Measurements from ENCODE around the gene ITFG1. TPM values are rescaled to one million over a fixed set of nuclear protein-coding genes. Genes with fewer than 3 reads are reported as not detected.

Gene ITFG1
- total and polyA plus RNA-seq, 7 donors = 12.0 to 59.3 (median 36.0) TPM

GRCh38 chr16:47260503-47260902, 200.4 kb downstream of the ITFG1 start:
- no peak for DNase-seq
- no peak overlapping the region for H3K4me3 ChIP-seq
- TF ChIP-seq POLR2AphosphoS5 (IDR thresholded peaks at IDR 0.05) = no peak
- no peak for TF ChIP-seq POLR2A (IDR thresholded peaks at IDR 0.05)
- TF ChIP-seq CTCF (IDR thresholded peaks at IDR 0.05) = no peak
- no peak for TF ChIP-seq EP300 (IDR thresholded peaks at IDR 0.05)
- H3K36me3 ChIP-seq = peaks cover 0 to 15% (median 4%) of the 10 kb centered on the region in 4 donors
- no peaks in the 10 kb centered on the region for H3K27me3 ChIP-seq
- intact Hi-C loops (cut with DNase I) = no loop called here
- peaks cover 0 to 15% (median 0%) of the 10 kb centered on the region in 4 donors for H3K4me1 ChIP-seq
- peak overlapping the region in 2 of 4 donors; percentile 20 to 38 for H3K27ac ChIP-seq
- H3K9me3 ChIP-seq = no peaks in the 10 kb centered on the region
- 80 to 89% methylated on average over 11 of the region's 11 CpGs for WGBS, 2 donors

- intact Hi-C loops (cut with DNase I) = no loop called here
- Histone ChIP-seq H3K4me3 (no peak overlapping the region), H3K9me3 (no peaks in the 10 kb centered on the region), H3K27ac (no peak overlapping the region), H3K4me1 (peaks cover 0 to 15% (median 0%) of the 10 kb centered on the region in 4 donors), H3K36me3 (peaks cover 0 to 15% (median 4%) of the 10 kb centered on the region in 4 donors), H3K27me3 (no peaks in the 10 kb centered on the region)
- WGBS, 2 donors = 64 to 73% methylated on average over 2 of the region's 2 CpGs
- no peak for DNase-seq
- TF ChIP-seq EP300 (IDR thresholded peaks at IDR 0.05) = no peak
- TF ChIP-seq POLR2AphosphoS5 (IDR thresholded peaks at IDR 0.05) = no peak
- TF ChIP-seq CTCF (IDR thresholded peaks at IDR 0.05) = peak in 1 of 4 experiments; percentile 15
Measured at GRCh38 chr16:47258874-47259461, 201.9 kb downstream of the ITFG1 start.

GRCh38 chr16:47254756-47255155, 206.1 kb downstream of the ITFG1 start:
- H3K36me3 ChIP-seq = peaks cover 0 to 15% (median 4%) of the 10 kb centered on the region in 4 donors
- no peaks in the 10 kb centered on the region for H3K4me1 ChIP-seq
- intact Hi-C loops (cut with DNase I) = no loop called here
- no peaks in the 10 kb centered on the region for H3K9me3 ChIP-seq
- no peaks in the 10 kb centered on the region for H3K27me3 ChIP-seq
- no peak overlapping the region for H3K27ac ChIP-seq
- H3K4me3 ChIP-seq = no peak overlapping the region
- TF ChIP-seq POLR2AphosphoS5 (IDR thresholded peaks at IDR 0.05) (no peak), CTCF (IDR thresholded peaks at IDR 0.05) (no peak), POLR2A (IDR thresholded peaks at IDR 0.05) (no peak), EP300 (IDR thresholded peaks at IDR 0.05) (no peak)
- WGBS, 2 donors = 95 to 98% methylated on average over 6 of the region's 6 CpGs
- no peak for DNase-seq

- WGBS, 2 donors = 93 to 97% methylated on average over 2 of the region's 2 CpGs
- intact Hi-C loops (cut with DNase I) = no loop called here
- Histone ChIP-seq H3K4me3 (no peak overlapping the region), H3K4me1 (no peaks in the 10 kb centered on the region), H3K36me3 (no peaks in the 10 kb centered on the region), H3K9me3 (no peaks in the 10 kb centered on the region), H3K27me3 (no peaks in the 10 kb centered on the region), H3K27ac (no peak overlapping the region)
- DNase-seq = no peak
- TF ChIP-seq POLR2AphosphoS5 (IDR thresholded peaks at IDR 0.05) = no peak
- TF ChIP-seq CTCF (IDR thresholded peaks at IDR 0.05) = no peak
- TF ChIP-seq EP300 (IDR thresholded peaks at IDR 0.05) = no peak
- TF ChIP-seq POLR2A (IDR thresholded peaks at IDR 0.05) = no peak
Measured at GRCh38 chr16:47250983-47251382, 209.9 kb downstream of the ITFG1 start.

GRCh38 chr16:47247690-47248089, 213.2 kb downstream of the ITFG1 start:
- no peak overlapping the region for H3K27ac ChIP-seq
- H3K36me3 ChIP-seq = no peaks in the 10 kb centered on the region
- intact Hi-C loops (cut with DNase I) = no loop called here
- no peak for TF ChIP-seq POLR2AphosphoS5 (IDR thresholded peaks at IDR 0.05)
- no peaks in the 10 kb centered on the region for H3K4me1 ChIP-seq
- no peaks in the 10 kb centered on the region for H3K27me3 ChIP-seq
- H3K4me3 ChIP-seq = no peak overlapping the region
- DNase-seq = no peak
- H3K9me3 ChIP-seq = no peaks in the 10 kb centered on the region
- WGBS, 2 donors = 75 to 89% methylated on average over 3 of the region's 3 CpGs
